SK-N-SH (cell line): ENCODE measurements around the gene POTEM.
"Not testable (repeated sequence)": the region's sequence is repeated elsewhere in the genome, so short reads cannot be mapped to it uniquely, and the experiment has no call there.

Experiments
- CTCF ChIP-seq: fragments of 200-600 bp; sonication (generic); IDR thresholded peaks from 2 replicates; pipeline ENCODE4 v1.6.1; 2017; ENCODE audit warnings: antibody characterized with exemption, mild to moderate bottlenecking, moderate library complexity
- ELF1 ChIP-seq: IDR thresholded peaks from 2 replicates; pipeline ENCODE4 v1.4.0; 2012
- MAX ChIP-seq: IDR thresholded peaks from 2 replicates; pipeline ENCODE4 v1.4.0; 2012; ENCODE audit warnings: low read depth
- NRF1 ChIP-seq: IDR thresholded peaks from 2 replicates; pipeline ENCODE4 v1.6.1; 2012; ENCODE audit warnings: low read depth, mild to moderate bottlenecking, low read length
- RAD21 ChIP-seq: IDR thresholded peaks from 2 replicates; pipeline ENCODE4 v1.6.1; 2012; ENCODE audit warnings: mild to moderate bottlenecking, low read length
- SIN3A ChIP-seq: IDR thresholded peaks from 2 replicates; pipeline ENCODE4 v1.6.1; 2012; ENCODE audit warnings: low read depth, mild to moderate bottlenecking, low read length, moderate library complexity, borderline replicate concordance

GRCh38 chr14:19026649-19027351 is 59.6 kb downstream of the POTEM start:
- not testable (repeated sequence) for TF ChIP-seq CTCF, MAX, NRF1, RAD21, SIN3A, ELF1
